ENCODE measurements around the gene ATRN. TPM values are rescaled to one million over a fixed set of nuclear protein-coding genes. Genes with fewer than 3 reads are reported as not detected.

ATRN gene
- total RNA-seq, 1 donor from 2014 or later, result 50.2 TPM

DNA sequence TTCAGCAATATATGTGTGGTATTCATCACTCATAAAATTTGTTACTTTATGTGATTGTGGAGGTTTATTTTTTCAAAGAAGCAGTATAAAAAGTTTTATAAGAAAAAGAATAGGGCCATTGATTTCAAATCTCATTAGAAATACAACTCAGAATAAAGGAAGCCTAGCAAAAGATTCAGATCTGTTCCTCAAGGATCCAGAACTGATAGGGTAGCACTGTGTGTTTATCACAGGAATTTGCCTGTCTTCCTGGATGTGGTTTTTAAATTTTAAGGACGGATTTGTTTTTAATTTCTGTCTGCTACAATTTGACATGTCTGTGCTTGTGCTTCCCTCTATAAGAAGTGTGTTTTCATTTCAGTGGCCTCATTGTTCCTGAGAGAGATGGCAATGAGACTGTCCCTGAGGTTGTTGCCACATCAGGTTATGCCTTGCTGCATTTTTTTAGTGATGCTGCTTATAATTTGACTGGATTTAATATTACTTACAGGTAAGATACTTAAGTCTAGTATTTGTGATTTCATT lies 74.6 kb downstream of the ATRN start:
- Mint-ChIP-seq H3K27me3 (ENCODE audit: unreplicated experiment) (no peaks in the 10 kb centered on the region), H3K36me3 (ENCODE audit: unreplicated experiment) (peaks cover 6% of the 10 kb centered on the region), H3K4me3 (ENCODE audit: unreplicated experiment) (no peak overlapping the region), H3K4me1 (ENCODE audit: unreplicated experiment) (peaks cover 3% of the 10 kb centered on the region), H3K9me3 (ENCODE audit: unreplicated experiment) (no peaks in the 10 kb centered on the region), H3K27ac (ENCODE audit: unreplicated experiment) (no peak overlapping the region)
- no peak for TF ChIP-seq CTCF (IDR thresholded peaks at IDR 0.05)
- no peak for DNase-seq (ENCODE audit: extremely low spot score, unreplicated experiment)

DNA sequence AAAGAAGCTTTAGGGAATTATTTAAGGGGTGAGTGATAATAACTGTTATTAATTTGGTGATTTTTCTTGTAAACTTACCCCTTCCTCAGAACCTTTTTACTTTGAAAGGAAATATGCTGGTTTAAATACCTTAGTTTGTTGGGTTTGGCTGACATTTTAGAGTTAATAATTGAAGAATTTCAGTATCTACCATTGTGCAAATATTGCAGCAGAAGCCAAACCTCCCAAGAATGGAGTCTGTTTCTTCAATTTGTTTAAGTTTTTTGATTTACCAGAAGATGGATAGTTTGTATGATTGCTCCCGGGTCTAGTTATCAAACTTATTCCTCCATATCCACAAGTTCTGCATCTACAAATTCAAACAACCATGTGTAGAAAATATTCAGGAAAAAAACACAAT lies 77.1 kb downstream of the ATRN start:
- Mint-ChIP-seq H3K27ac (ENCODE audit: unreplicated experiment) (no peak overlapping the region), H3K27me3 (ENCODE audit: unreplicated experiment) (no peaks in the 10 kb centered on the region), H3K4me1 (ENCODE audit: unreplicated experiment) (peaks cover 3% of the 10 kb centered on the region)

DNA sequence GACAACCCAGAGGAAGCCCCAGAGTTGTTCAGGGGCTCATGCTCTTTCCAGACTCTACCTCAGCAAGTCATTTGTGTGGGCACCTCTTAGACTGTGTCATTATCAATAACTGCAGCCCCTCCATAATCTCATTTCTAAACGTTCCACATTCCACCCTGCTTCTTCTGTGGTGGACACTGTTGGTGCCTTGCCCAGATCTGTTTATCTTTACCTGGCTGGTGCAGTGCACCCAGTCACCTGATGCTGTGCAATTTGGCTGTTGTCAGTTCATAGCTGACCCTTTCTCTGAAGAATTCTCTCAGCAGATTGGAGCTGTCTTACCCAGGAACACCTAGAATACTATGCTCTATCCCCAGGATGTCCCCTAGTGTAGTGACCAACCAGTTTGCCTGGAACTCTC lies 80.0 kb downstream of the ATRN start:
- Mint-ChIP-seq H3K4me3 (ENCODE audit: unreplicated experiment) (no peak overlapping the region), H3K36me3 (ENCODE audit: unreplicated experiment) (peaks cover 26% of the 10 kb centered on the region), H3K9me3 (ENCODE audit: unreplicated experiment) (no peaks in the 10 kb centered on the region), H3K27ac (ENCODE audit: unreplicated experiment) (no peak overlapping the region), H3K27me3 (ENCODE audit: unreplicated experiment) (no peaks in the 10 kb centered on the region), H3K4me1 (ENCODE audit: unreplicated experiment) (peaks cover 3% of the 10 kb centered on the region)
- no peak for DNase-seq (ENCODE audit: extremely low spot score, unreplicated experiment)
- TF ChIP-seq CTCF (IDR thresholded peaks at IDR 0.05), result no peak

More for the DNA sequence above, 77.1 kb downstream of the ATRN start:
- Mint-ChIP-seq H3K4me3 (ENCODE audit: unreplicated experiment) (no peak overlapping the region), H3K9me3 (ENCODE audit: unreplicated experiment) (no peaks in the 10 kb centered on the region), H3K36me3 (ENCODE audit: unreplicated experiment) (peaks cover 17% of the 10 kb centered on the region)
- no peak for TF ChIP-seq CTCF (IDR thresholded peaks at IDR 0.05)
- no peak for DNase-seq (ENCODE audit: extremely low spot score, unreplicated experiment)

DNA sequence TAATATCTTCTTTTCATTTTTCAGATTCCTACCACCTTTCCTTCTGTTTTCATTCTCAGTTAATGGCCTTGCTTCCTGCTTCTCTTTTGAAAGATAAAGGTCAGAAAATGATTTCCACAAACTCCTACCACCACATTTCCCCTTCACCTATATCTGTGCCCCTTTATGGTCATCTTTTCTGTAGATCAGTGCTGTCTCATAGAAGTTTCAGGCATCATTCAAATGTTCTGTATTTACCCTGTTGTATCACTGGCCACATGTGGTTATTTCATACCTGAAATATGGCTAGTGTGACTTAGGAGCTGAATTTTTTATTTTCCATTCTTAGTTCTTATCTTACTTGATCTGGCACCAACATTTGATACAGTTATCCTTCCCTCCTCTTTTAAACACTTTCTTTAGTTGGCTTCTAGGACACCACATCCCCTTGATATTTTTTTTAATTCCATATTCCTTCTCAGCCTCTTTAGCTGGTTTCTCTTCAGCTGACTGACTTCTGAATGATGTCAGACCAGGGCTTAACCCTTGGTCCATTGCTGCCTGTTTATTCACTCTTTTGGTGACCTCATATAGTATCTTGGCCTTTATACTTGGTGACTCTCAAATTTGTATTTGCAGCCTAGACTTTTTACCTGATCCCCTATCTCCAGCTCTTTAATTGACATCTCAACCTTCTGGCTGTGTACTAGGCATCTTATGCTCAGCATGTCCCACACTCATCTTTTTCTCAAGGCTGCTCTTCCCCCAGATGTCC lies 81.0 kb downstream of the ATRN start:
- Mint-ChIP-seq H3K36me3 (ENCODE audit: unreplicated experiment) (peaks cover 26% of the 10 kb centered on the region), H3K9me3 (ENCODE audit: unreplicated experiment) (no peaks in the 10 kb centered on the region), H3K27me3 (ENCODE audit: unreplicated experiment) (no peaks in the 10 kb centered on the region), H3K4me1 (ENCODE audit: unreplicated experiment) (peaks cover 3% of the 10 kb centered on the region), H3K27ac (ENCODE audit: unreplicated experiment) (no peak overlapping the region), H3K4me3 (ENCODE audit: unreplicated experiment) (no peak overlapping the region)
- no peak for DNase-seq (ENCODE audit: extremely low spot score, unreplicated experiment)
- TF ChIP-seq CTCF (IDR thresholded peaks at IDR 0.05), result no peak

DNA sequence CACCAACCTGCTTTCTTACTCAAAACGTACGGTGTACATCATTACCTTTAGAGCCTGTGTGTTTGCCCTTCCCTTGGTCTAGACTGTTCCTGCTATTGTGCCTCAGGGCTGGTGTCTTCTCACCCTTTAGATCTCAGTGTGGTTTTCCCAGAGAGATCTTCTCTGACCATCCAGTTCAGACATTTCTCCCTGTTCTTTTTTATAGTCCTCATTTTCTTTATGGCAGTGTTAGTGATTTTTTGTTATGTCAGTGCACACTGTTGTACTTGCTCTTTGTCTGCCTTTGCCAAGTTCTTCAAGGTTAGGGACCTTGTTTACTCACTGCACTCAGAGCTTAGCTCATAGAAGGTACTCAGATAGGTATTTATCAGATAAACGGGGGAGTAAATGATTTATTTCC lies 82.8 kb downstream of the ATRN start:
- no peaks in the 10 kb centered on the region for H3K27me3 Mint-ChIP-seq (ENCODE audit: unreplicated experiment)
- no peak for DNase-seq (ENCODE audit: extremely low spot score, unreplicated experiment)
- no peak overlapping the region for H3K4me3 Mint-ChIP-seq (ENCODE audit: unreplicated experiment)
- peaks cover 21% of the 10 kb centered on the region for H3K36me3 Mint-ChIP-seq (ENCODE audit: unreplicated experiment)
- no peak overlapping the region for H3K27ac Mint-ChIP-seq (ENCODE audit: unreplicated experiment)
- no peaks in the 10 kb centered on the region for H3K9me3 Mint-ChIP-seq (ENCODE audit: unreplicated experiment)
- TF ChIP-seq CTCF (IDR thresholded peaks at IDR 0.05), result no peak
- H3K4me1 Mint-ChIP-seq (ENCODE audit: unreplicated experiment), result peaks cover 8% of the 10 kb centered on the region

Data from osteocyte (in vitro differentiated cells).